Measurements from ENCODE around the gene SLC39A8.
"Not testable (repeated sequence)": the region's sequence is repeated elsewhere in the genome, so short reads cannot be mapped to it uniquely, and the experiment has no call there.

SLC39A8 gene

DNA sequence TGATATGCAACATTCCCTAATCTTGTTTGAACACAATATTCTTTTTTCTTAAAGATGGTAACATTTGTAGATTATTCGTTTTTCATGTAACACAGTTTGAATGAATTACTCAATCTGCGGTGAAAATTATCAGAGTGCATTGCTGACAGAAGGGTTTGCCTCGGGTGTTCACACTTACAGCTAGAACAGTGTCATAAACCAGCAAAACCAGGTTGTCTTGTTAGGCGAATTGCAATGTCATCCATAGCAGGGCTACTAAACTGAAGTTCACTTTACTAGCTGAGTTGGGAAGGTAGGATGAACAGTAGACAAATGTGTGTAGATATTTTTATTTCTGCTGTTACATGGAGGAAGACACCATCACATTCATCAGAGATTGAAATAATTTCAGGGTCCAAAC is 98.9 kb downstream of the SLC39A8 start:
- DNase-seq: no peak
- Histone ChIP-seq H3K9me3 (ENCODE audit: control extremely low read depth in 1 of 5, control insufficient read depth in 4 of 5, insufficient read depth in 2 of 5, low read depth in 1 of 5, low read length in 4 of 5) (peaks cover 0 to 4% (median 0%) of the 10 kb centered on the region in 5 experiments), H3K27me3 (replicated peaks in 2 of 5; ENCODE audit: control insufficient read depth in 4 of 5, insufficient read depth in 5 of 5, low read length in 4 of 5) (no peaks in the 10 kb centered on the region), H3K36me3 (ENCODE audit: control insufficient read depth in 4 of 4, insufficient read depth in 4 of 4, low read length in 3 of 4) (no peaks in the 10 kb centered on the region), H3K27ac (ENCODE audit: insufficient read depth in 1 of 2, low read depth in 1 of 2, low read length in 2 of 2, poor library complexity in 1 of 2, severe bottlenecking in 2 of 2) (no peak overlapping the region), H3K4me1 (ENCODE audit: control extremely low read depth in 1 of 4, control insufficient read depth in 4 of 4, insufficient read depth in 4 of 4, low read length in 3 of 4) (no peaks in the 10 kb centered on the region), H3K4me3 (ENCODE audit: control insufficient read depth in 1 of 7, extremely low read depth in 1 of 7, insufficient read depth in 4 of 7, low read depth in 2 of 7, low read length in 6 of 7) (no peak overlapping the region)
- 96% methylated on average over 4 of the region's 4 CpGs for WGBS (ENCODE audit: insufficient coverage)
- CTCF ChIA-PET: interaction anchor here (1.2 kb wide), 1 partner anchor 15 kb away, joined by 3 read pairs; no protein-coding TSS in a partner anchor
- POLR2A ChIA-PET: no interaction called here

DNA sequence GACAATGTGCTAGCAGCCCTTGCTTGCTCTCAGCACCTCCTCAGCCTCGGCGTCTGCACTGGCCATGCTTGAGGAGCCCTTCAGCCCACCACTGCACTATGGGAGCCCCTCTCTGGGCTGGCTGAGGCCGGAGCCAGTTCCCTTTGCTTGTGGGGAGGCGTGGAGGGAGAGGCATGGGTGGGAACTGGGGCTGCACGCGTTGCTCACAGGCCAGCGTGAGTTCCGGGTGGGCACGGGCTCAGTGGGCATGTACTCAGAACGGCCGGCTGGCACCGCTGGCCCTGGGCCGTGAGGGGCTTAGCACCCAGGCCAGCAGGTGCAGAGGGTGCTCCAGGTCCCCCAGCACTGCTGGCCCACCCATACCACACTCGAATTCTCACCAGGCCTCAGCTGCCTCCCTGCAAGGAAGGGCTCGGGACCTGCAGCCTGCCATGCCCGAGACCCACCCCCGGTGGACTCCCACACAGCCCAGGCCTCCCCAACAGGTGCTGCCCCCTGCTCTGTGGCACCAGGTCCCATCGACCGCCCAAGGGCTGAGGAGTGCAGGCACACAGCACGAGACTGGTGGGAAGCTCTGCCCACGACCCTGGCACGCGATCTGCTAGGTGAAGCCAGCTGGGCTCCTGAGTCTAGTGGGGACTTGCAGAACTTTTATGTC is 100.3 kb downstream of the SLC39A8 start:
- Histone ChIP-seq H3K36me3 (ENCODE audit: control insufficient read depth in 4 of 4, insufficient read depth in 4 of 4, low read length in 3 of 4) (no peaks in the 10 kb centered on the region), H3K27me3 (replicated peaks in 2 of 5; ENCODE audit: control insufficient read depth in 4 of 5, insufficient read depth in 5 of 5, low read length in 4 of 5) (no peaks in the 10 kb centered on the region), H3K4me3 (ENCODE audit: control insufficient read depth in 1 of 7, extremely low read depth in 1 of 7, insufficient read depth in 4 of 7, low read depth in 2 of 7, low read length in 6 of 7) (no peak overlapping the region), H3K4me1 (ENCODE audit: control extremely low read depth in 1 of 4, control insufficient read depth in 4 of 4, insufficient read depth in 4 of 4, low read length in 3 of 4) (no peaks in the 10 kb centered on the region), H3K27ac (ENCODE audit: insufficient read depth in 1 of 2, low read depth in 1 of 2, low read length in 2 of 2, poor library complexity in 1 of 2, severe bottlenecking in 2 of 2) (no peak overlapping the region), H3K9me3 (ENCODE audit: control extremely low read depth in 1 of 5, control insufficient read depth in 4 of 5, insufficient read depth in 2 of 5, low read depth in 1 of 5, low read length in 4 of 5) (peaks cover 0 to 4% (median 0%) of the 10 kb centered on the region in 5 experiments)
- WGBS (ENCODE audit: insufficient coverage): 92% methylated on average over 15 of the region's 23 CpGs
- POLR2A ChIA-PET: no interaction called here
- CTCF ChIA-PET: no interaction called here
- no peak for DNase-seq

DNA sequence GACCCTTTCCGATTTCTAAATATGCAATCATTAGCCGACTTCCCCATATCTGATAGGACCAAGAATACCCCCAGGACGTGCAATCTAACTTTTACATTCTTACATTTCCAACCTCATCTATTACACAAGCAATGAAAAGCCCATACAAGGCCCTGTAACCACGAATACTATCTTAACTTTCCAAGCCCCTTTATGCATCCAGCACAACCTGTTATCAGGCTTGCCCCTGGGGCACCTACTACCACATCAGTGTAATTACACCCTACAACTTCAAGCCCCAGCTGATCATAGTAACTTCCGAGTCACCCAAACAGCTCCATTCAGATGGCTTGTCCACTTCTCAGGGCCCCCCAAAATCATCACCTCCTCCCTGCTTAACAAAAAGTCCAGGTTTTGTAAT is 102.0 kb downstream of the SLC39A8 start:
- H3K27ac ChIP-seq (ENCODE audit: insufficient read depth in 1 of 2, low read depth in 1 of 2, low read length in 2 of 2, poor library complexity in 1 of 2, severe bottlenecking in 2 of 2); H3K4me3 ChIP-seq (ENCODE audit: control insufficient read depth in 1 of 7, extremely low read depth in 1 of 7, insufficient read depth in 4 of 7, low read depth in 2 of 7, low read length in 6 of 7); H3K36me3 ChIP-seq (ENCODE audit: control insufficient read depth in 4 of 4, insufficient read depth in 4 of 4, low read length in 3 of 4); H3K4me1 ChIP-seq (ENCODE audit: control extremely low read depth in 1 of 4, control insufficient read depth in 4 of 4, insufficient read depth in 4 of 4, low read length in 3 of 4); POLR2A ChIA-PET; CTCF ChIA-PET; H3K27me3 ChIP-seq (replicated peaks in 2 of 5; ENCODE audit: control insufficient read depth in 4 of 5, insufficient read depth in 5 of 5, low read length in 4 of 5): not testable (repeated sequence)
- peak in 1 of 3 donors; percentile 11 for DNase-seq
- peaks cover 0 to 11% (median 0%) of the 10 kb centered on the region in 5 experiments for H3K9me3 ChIP-seq (ENCODE audit: control extremely low read depth in 1 of 5, control insufficient read depth in 4 of 5, insufficient read depth in 2 of 5, low read depth in 1 of 5, low read length in 4 of 5)
- 79% methylated on average over 5 of the region's 5 CpGs for WGBS (ENCODE audit: insufficient coverage)

DNA sequence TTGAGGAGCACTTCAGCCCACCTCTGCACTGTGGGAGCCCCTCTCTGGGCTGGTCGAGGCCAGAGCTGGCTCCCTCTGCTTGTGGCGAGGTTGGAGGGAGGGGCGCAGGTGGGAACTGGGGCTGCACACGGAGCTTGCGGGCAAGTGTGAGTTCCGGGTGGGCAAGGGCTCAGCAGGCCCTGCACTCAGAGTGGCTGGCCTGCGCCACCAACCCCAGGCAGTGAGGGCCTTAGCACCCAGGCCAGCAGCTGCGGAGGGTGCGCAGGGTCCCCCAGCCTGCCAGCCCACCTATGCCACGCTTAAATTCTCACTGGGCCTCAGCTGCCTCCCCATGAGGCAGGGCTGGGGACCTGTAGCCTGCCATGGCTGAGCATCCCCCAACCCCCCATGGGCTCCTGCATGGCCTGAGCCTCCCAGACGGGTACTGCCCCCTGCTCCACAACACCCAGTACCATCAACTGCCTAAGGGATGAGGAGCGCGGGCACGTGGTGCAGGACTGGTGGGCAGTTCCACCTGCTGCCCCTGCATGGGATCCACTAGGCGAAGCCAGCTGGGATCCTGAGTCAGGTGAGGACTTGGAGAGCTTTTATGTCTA is 110.9 kb downstream of the SLC39A8 start:
- no peaks in the 10 kb centered on the region for H3K4me1 ChIP-seq (ENCODE audit: control extremely low read depth in 1 of 4, control insufficient read depth in 4 of 4, insufficient read depth in 4 of 4, low read length in 3 of 4)
- CTCF ChIA-PET: interaction anchor here (0.6 kb wide), 1 partner anchor 1297 kb away, joined by 3 read pairs; no protein-coding TSS in a partner anchor
- POLR2A ChIA-PET: no interaction called here
- peaks cover 0 to 5% (median 2%) of the 10 kb centered on the region in 5 experiments for H3K9me3 ChIP-seq (ENCODE audit: control extremely low read depth in 1 of 5, control insufficient read depth in 4 of 5, insufficient read depth in 2 of 5, low read depth in 1 of 5, low read length in 4 of 5)
- no peak for DNase-seq
- no peak overlapping the region for H3K27ac ChIP-seq (ENCODE audit: insufficient read depth in 1 of 2, low read depth in 1 of 2, low read length in 2 of 2, poor library complexity in 1 of 2, severe bottlenecking in 2 of 2)
- H3K4me3 ChIP-seq (ENCODE audit: control insufficient read depth in 1 of 7, extremely low read depth in 1 of 7, insufficient read depth in 4 of 7, low read depth in 2 of 7, low read length in 6 of 7): no peak overlapping the region
- H3K36me3 ChIP-seq (ENCODE audit: control insufficient read depth in 4 of 4, insufficient read depth in 4 of 4, low read length in 3 of 4): no peaks in the 10 kb centered on the region
- H3K27me3 ChIP-seq (replicated peaks in 2 of 5; ENCODE audit: control insufficient read depth in 4 of 5, insufficient read depth in 5 of 5, low read length in 4 of 5): no peaks in the 10 kb centered on the region
- WGBS (ENCODE audit: insufficient coverage): 98% methylated on average over 14 of the region's 15 CpGs

DNA sequence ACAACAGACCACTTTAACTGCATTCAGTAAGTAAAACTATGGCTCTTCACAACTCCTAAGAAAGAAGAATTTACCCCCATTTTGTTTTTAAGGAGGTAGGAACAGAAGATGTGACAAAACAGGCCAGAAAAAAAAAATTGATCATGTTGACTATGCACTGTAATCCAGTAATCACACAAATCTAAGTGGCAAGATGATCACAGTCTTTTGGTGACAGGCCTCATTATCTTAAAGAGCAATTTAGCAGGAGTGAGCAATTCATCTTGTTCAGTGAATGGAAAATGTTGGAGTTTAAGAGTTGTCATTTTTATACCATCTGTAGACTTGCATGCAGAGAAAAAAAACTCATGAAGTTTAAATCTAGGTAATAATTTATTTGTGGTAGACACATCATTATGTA is 115.1 kb downstream of the SLC39A8 start:
- no peak overlapping the region for H3K4me3 ChIP-seq (ENCODE audit: control insufficient read depth in 1 of 7, extremely low read depth in 1 of 7, insufficient read depth in 4 of 7, low read depth in 2 of 7, low read length in 6 of 7)
- DNase-seq: no peak
- ChIA-PET CTCF (no interaction called here), POLR2A (no interaction called here)
- H3K36me3 ChIP-seq (ENCODE audit: control insufficient read depth in 4 of 4, insufficient read depth in 4 of 4, low read length in 3 of 4): no peaks in the 10 kb centered on the region
- H3K27ac ChIP-seq (ENCODE audit: insufficient read depth in 1 of 2, low read depth in 1 of 2, low read length in 2 of 2, poor library complexity in 1 of 2, severe bottlenecking in 2 of 2): no peak overlapping the region
- H3K4me1 ChIP-seq (ENCODE audit: control extremely low read depth in 1 of 4, control insufficient read depth in 4 of 4, insufficient read depth in 4 of 4, low read length in 3 of 4): no peaks in the 10 kb centered on the region
- peaks cover 0 to 5% (median 3%) of the 10 kb centered on the region in 5 experiments for H3K9me3 ChIP-seq (ENCODE audit: control extremely low read depth in 1 of 5, control insufficient read depth in 4 of 5, insufficient read depth in 2 of 5, low read depth in 1 of 5, low read length in 4 of 5)
- H3K27me3 ChIP-seq (replicated peaks in 2 of 5; ENCODE audit: control insufficient read depth in 4 of 5, insufficient read depth in 5 of 5, low read length in 4 of 5): no peaks in the 10 kb centered on the region

DNA sequence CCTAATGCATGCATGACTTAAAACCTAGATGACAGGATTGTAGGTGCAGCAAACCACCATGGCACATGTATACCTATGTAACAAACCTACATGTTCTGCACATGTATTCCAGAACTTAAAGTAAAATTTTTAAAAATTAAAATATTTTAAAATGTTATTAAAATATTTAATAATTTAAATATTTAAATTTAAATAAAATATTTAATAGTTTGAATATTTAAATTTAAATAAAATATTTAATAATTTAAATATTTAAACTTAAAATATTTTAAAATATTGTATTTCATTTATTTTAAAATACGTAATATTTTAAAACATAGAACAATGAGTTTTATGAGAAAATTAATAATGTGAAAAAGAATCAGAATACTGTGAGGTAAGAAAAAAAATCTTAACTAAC is 117.9 kb downstream of the SLC39A8 start:
- CTCF ChIA-PET: no interaction called here

DNA sequence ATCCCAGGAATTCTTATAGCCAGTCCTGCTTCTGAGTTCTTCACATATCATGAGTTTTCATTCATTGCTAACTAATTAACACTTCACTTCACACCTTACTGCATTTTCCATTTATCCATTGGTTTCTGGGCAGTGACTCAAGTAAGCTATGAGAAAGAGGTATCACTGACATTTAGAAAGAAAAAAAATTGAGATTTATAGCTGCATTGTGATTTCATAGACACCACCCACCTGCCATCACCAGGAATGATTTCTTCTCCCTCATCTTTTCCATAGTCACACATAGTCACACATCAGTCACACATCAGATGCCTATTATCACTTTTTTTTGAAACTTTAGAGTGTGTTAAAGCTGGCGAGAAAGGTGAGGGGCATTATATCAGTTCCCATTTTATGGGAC is 121.8 kb downstream of the SLC39A8 start:
- Histone ChIP-seq H3K27me3 (replicated peaks in 2 of 5; ENCODE audit: control insufficient read depth in 4 of 5, insufficient read depth in 5 of 5, low read length in 4 of 5) (no peaks in the 10 kb centered on the region), H3K4me3 (ENCODE audit: control insufficient read depth in 1 of 7, extremely low read depth in 1 of 7, insufficient read depth in 4 of 7, low read depth in 2 of 7, low read length in 6 of 7) (no peak overlapping the region), H3K36me3 (ENCODE audit: control insufficient read depth in 4 of 4, insufficient read depth in 4 of 4, low read length in 3 of 4) (no peaks in the 10 kb centered on the region), H3K9me3 (ENCODE audit: control extremely low read depth in 1 of 5, control insufficient read depth in 4 of 5, insufficient read depth in 2 of 5, low read depth in 1 of 5, low read length in 4 of 5) (peaks cover 0 to 1% (median under 1%) of the 10 kb centered on the region in 5 experiments), H3K4me1 (ENCODE audit: control extremely low read depth in 1 of 4, control insufficient read depth in 4 of 4, insufficient read depth in 4 of 4, low read length in 3 of 4) (no peaks in the 10 kb centered on the region), H3K27ac (ENCODE audit: insufficient read depth in 1 of 2, low read depth in 1 of 2, low read length in 2 of 2, poor library complexity in 1 of 2, severe bottlenecking in 2 of 2) (no peak overlapping the region)
- ChIA-PET POLR2A (no interaction called here), CTCF (interaction anchor here (0.8 kb wide), 1 partner anchor 23 kb away, joined by 3 read pairs; no protein-coding TSS in a partner anchor)
- no CpG with 5 or more reads among the region's 1 CpG for WGBS (ENCODE audit: insufficient coverage)
- DNase-seq: no peak

More for the DNA sequence above, 117.9 kb downstream of the SLC39A8 start:
- no peaks in the 10 kb centered on the region for H3K4me1 ChIP-seq (ENCODE audit: control extremely low read depth in 1 of 4, control insufficient read depth in 4 of 4, insufficient read depth in 4 of 4, low read length in 3 of 4)
- no peak for DNase-seq
- peaks cover 0 to 2% (median 1%) of the 10 kb centered on the region in 5 experiments for H3K9me3 ChIP-seq (ENCODE audit: control extremely low read depth in 1 of 5, control insufficient read depth in 4 of 5, insufficient read depth in 2 of 5, low read depth in 1 of 5, low read length in 4 of 5)
- no peaks in the 10 kb centered on the region for H3K36me3 ChIP-seq (ENCODE audit: control insufficient read depth in 4 of 4, insufficient read depth in 4 of 4, low read length in 3 of 4)
- WGBS (ENCODE audit: insufficient coverage): no CpG with 5 or more reads among the region's 1 CpG
- no peak overlapping the region for H3K4me3 ChIP-seq (ENCODE audit: control insufficient read depth in 1 of 7, extremely low read depth in 1 of 7, insufficient read depth in 4 of 7, low read depth in 2 of 7, low read length in 6 of 7)
- POLR2A ChIA-PET: no interaction called here
- no peak overlapping the region for H3K27ac ChIP-seq (ENCODE audit: insufficient read depth in 1 of 2, low read depth in 1 of 2, low read length in 2 of 2, poor library complexity in 1 of 2, severe bottlenecking in 2 of 2)
- H3K27me3 ChIP-seq (replicated peaks in 2 of 5; ENCODE audit: control insufficient read depth in 4 of 5, insufficient read depth in 5 of 5, low read length in 4 of 5): no peaks in the 10 kb centered on the region
